HEK293 (cell line): ENCODE results near the gene FAM43A.

ENCODE experiments used
- CTCF ChIA-PET: fragments of 350-600 bp; formaldehyde crosslinking; extraction: SDS; loops from one replicate; lab custom pipeline; 2021; ENCODE audit warnings: antibody characterized with exemption; lab: Yijun Ruan, JAX
- POLR2A ChIA-PET: fragments of 300-600 bp; formaldehyde crosslinking; extraction: SDS; loops from one replicate; lab custom pipeline; 2020; ENCODE audit warnings: antibody characterized with exemption, inconsistent platforms; lab: Yijun Ruan, JAX
- H3K27ac ChIP-seq: fragments of 200-500 bp; sonication (Bioruptor generic); 2 replicates; pipeline ENCODE4 v1.5.1; 2014; ENCODE audit warnings: low read depth, low read length, control low read depth, inconsistent platforms; ENCODE audit errors: extremely low read depth
- H3K36me3 ChIP-seq, 2 experiments: fragments of 200-500 bp in 1 of 2; sonication (Bioruptor generic) in 1 of 2; 1 replicate in 1 of 2; 2 replicates in 1 of 2; pipeline ENCODE4 v1.5.1; 2014 to 2017; ENCODE audit warnings: inconsistent platforms in 2 of 2, low read length in 2 of 2; ENCODE audit not compliant: control insufficient read depth in 2 of 2, insufficient read depth in 1 of 2
- H3K4me1 ChIP-seq: fragments of 200-500 bp; sonication (Bioruptor generic); 2 replicates; pipeline ENCODE4 v1.5.1; 2014; ENCODE audit warnings: mild to moderate bottlenecking, low read length, inconsistent platforms; ENCODE audit not compliant: control insufficient read depth, insufficient read depth
- H3K4me3 ChIP-seq: 2 replicates; pipeline ENCODE4 v1.5.1; 2011; ENCODE audit warnings: low read depth, mild to moderate bottlenecking, control low read depth, low read length, moderate library complexity
- H3K9me3 ChIP-seq: fragments of 200-500 bp; sonication (Bioruptor generic); 2 replicates; pipeline ENCODE4 v1.5.1; 2014; ENCODE audit warnings: low read depth, low read length, inconsistent platforms; ENCODE audit not compliant: control insufficient read depth, insufficient read depth
- GFI1B ChIP-seq: fragments of 450-650 bp; formaldehyde crosslinking; IDR thresholded peaks from 2 replicates; pipeline ENCODE4 v1.5.1; 2016; ENCODE audit warnings: missing biosample characterization, missing genetic modification characterization
- GLI2 ChIP-seq: fragments of 450-650 bp; formaldehyde crosslinking; IDR thresholded peaks from 2 replicates; pipeline ENCODE4; 2017; ENCODE audit warnings: missing biosample characterization, missing genetic modification characterization, low read depth, borderline replicate concordance
- HIC1 ChIP-seq: fragments of 450-650 bp; formaldehyde crosslinking; IDR thresholded peaks from 2 replicates; pipeline ENCODE4 v1.5.1; 2016; ENCODE audit warnings: missing biosample characterization, missing genetic modification characterization
- HOXD13 ChIP-seq: sonication (generic); formaldehyde crosslinking; IDR thresholded peaks from 2 replicates; pipeline ENCODE4 v1.8.0; 2022; ENCODE audit warnings: missing genetic modification reagents, borderline replicate concordance
- INSM2 ChIP-seq: fragments of 450-650 bp; formaldehyde crosslinking; IDR thresholded peaks from 2 replicates; pipeline ENCODE4 v1.5.1; 2016; ENCODE audit warnings: missing biosample characterization, missing genetic modification characterization
- KLF1 ChIP-seq: fragments of 450-650 bp; formaldehyde crosslinking; IDR thresholded peaks from 2 replicates; pipeline ENCODE4 v1.5.1; 2016; ENCODE audit warnings: missing biosample characterization, missing genetic modification characterization
- KLF16 ChIP-seq: fragments of 450-650 bp; formaldehyde crosslinking; IDR thresholded peaks from 2 replicates; pipeline ENCODE4 v1.5.1; 2017; ENCODE audit warnings: missing biosample characterization, missing genetic modification characterization
- OSR2 ChIP-seq: fragments of 450-650 bp; formaldehyde crosslinking; IDR thresholded peaks from 2 replicates; pipeline ENCODE4 v1.5.1; 2016; ENCODE audit warnings: missing biosample characterization, missing genetic modification characterization
- PBX3 ChIP-seq: sonication (generic); formaldehyde crosslinking; IDR thresholded peaks from 2 replicates; pipeline ENCODE4 v1.8.1; 2022; ENCODE audit warnings: mild to moderate bottlenecking, moderate library complexity, missing genetic modification reagents
- SCRT1 ChIP-seq: fragments of 450-650 bp; formaldehyde crosslinking; IDR thresholded peaks from 2 replicates; pipeline ENCODE4 v1.5.1; 2016; ENCODE audit warnings: missing biosample characterization, missing genetic modification characterization, borderline replicate concordance
- SCRT2 ChIP-seq: fragments of 450-650 bp; formaldehyde crosslinking; IDR thresholded peaks from 2 replicates; pipeline ENCODE4 v1.5.1; 2016; ENCODE audit warnings: missing biosample characterization, missing genetic modification characterization
- TCF7L2 ChIP-seq: IDR thresholded peaks from 2 replicates; pipeline ENCODE4 v1.6.1; 2011; ENCODE audit warnings: low read depth, mild to moderate bottlenecking, inconsistent platforms, low read length, moderate library complexity, borderline replicate concordance
- ZBTB17 ChIP-seq: fragments of 450-650 bp; formaldehyde crosslinking; IDR thresholded peaks from 2 replicates; pipeline ENCODE4 v1.5.1; 2016; ENCODE audit warnings: missing biosample characterization, missing genetic modification characterization
- ZFHX2 ChIP-seq: fragments of 450-650 bp; formaldehyde crosslinking; conservative IDR thresholded peaks from 2 replicates; pipeline ENCODE4 v1.5.1; 2016; ENCODE audit warnings: missing biosample characterization, missing genetic modification characterization
- ZFP37 ChIP-seq: fragments of 450-650 bp; formaldehyde crosslinking; IDR thresholded peaks from 2 replicates; pipeline ENCODE4 v1.5.1; 2016; ENCODE audit warnings: missing biosample characterization, missing genetic modification characterization
- ZFP69B ChIP-seq: fragments of 450-650 bp; formaldehyde crosslinking; IDR thresholded peaks from 2 replicates; pipeline ENCODE4 v1.5.1; 2016; ENCODE audit warnings: missing biosample characterization, missing genetic modification characterization
- ZIC2 ChIP-seq: fragments of 450-650 bp; formaldehyde crosslinking; IDR thresholded peaks from 2 replicates; pipeline ENCODE4 v1.5.1; 2016; ENCODE audit warnings: missing biosample characterization, missing genetic modification characterization
- ZNF133 ChIP-seq: fragments of 450-650 bp; formaldehyde crosslinking; IDR thresholded peaks from 2 replicates; pipeline ENCODE4 v1.5.1; 2016; ENCODE audit warnings: missing biosample characterization, missing genetic modification characterization
- ZNF214 ChIP-seq: fragments of 450-650 bp; formaldehyde crosslinking; IDR thresholded peaks from 2 replicates; pipeline ENCODE4 v1.5.1; 2017; ENCODE audit warnings: missing biosample characterization, mild to moderate bottlenecking, missing genetic modification characterization, borderline replicate concordance
- ZNF24 ChIP-seq: fragments of 450-650 bp; formaldehyde crosslinking; IDR thresholded peaks from 2 replicates; pipeline ENCODE4 v1.5.1; 2016; ENCODE audit warnings: missing biosample characterization, missing genetic modification characterization
- ZNF292 ChIP-seq: fragments of 450-650 bp; formaldehyde crosslinking; IDR thresholded peaks from 2 replicates; pipeline ENCODE4 v1.5.1; 2016; ENCODE audit warnings: low read depth, missing biosample characterization, missing genetic modification characterization, borderline replicate concordance
- ZNF311 ChIP-seq: fragments of 450-650 bp; formaldehyde crosslinking; IDR thresholded peaks from 2 replicates; pipeline ENCODE4 v1.5.1; 2017; ENCODE audit warnings: missing biosample characterization, missing genetic modification characterization, borderline replicate concordance
- ZNF324 ChIP-seq: fragments of 450-650 bp; formaldehyde crosslinking; IDR thresholded peaks from 2 replicates; pipeline ENCODE4 v1.5.1; 2016; ENCODE audit warnings: missing biosample characterization, missing genetic modification characterization
- ZNF341 ChIP-seq: fragments of 450-650 bp; formaldehyde crosslinking; IDR thresholded peaks from 2 replicates; pipeline ENCODE4; 2016; ENCODE audit warnings: low read depth, missing biosample characterization, missing genetic modification characterization
- ZNF350 ChIP-seq: fragments of 450-650 bp; formaldehyde crosslinking; IDR thresholded peaks from 2 replicates; pipeline ENCODE4 v1.5.0; 2017; ENCODE audit warnings: missing biosample characterization, mild to moderate bottlenecking, missing genetic modification characterization
- ZNF37A ChIP-seq: fragments of 450-650 bp; IDR thresholded peaks from 2 replicates; pipeline ENCODE4 v1.5.1; 2018; ENCODE audit warnings: missing biosample characterization, missing genetic modification characterization
- ZNF501 ChIP-seq: fragments of 450-650 bp; formaldehyde crosslinking; IDR thresholded peaks from 2 replicates; pipeline ENCODE4 v1.5.1; 2016; ENCODE audit warnings: missing biosample characterization, missing genetic modification characterization
- ZNF529 ChIP-seq: fragments of 450-650 bp; formaldehyde crosslinking; IDR thresholded peaks from 2 replicates; pipeline ENCODE4 v1.5.1; 2017; ENCODE audit warnings: missing genetic modification characterization, missing biosample characterization; ENCODE audit not compliant: insufficient replicate concordance
- ZNF623 ChIP-seq: fragments of 450-650 bp; formaldehyde crosslinking; IDR thresholded peaks from 2 replicates; pipeline ENCODE4 v1.5.1; 2016; ENCODE audit warnings: missing biosample characterization, missing genetic modification characterization
- ZNF639 ChIP-seq: fragments of 450-650 bp; formaldehyde crosslinking; IDR thresholded peaks from 2 replicates; pipeline ENCODE4 v1.5.1; 2016; ENCODE audit warnings: missing biosample characterization, missing genetic modification characterization
- ZNF707 ChIP-seq: fragments of 450-650 bp; formaldehyde crosslinking; IDR thresholded peaks from 2 replicates; pipeline ENCODE4 v1.5.1; 2016; ENCODE audit warnings: missing biosample characterization, missing genetic modification characterization
- ZNF768 ChIP-seq: fragments of 450-650 bp; formaldehyde crosslinking; IDR thresholded peaks from 2 replicates; pipeline ENCODE4 v1.5.1; 2018; ENCODE audit warnings: missing biosample characterization, mild to moderate bottlenecking, missing genetic modification characterization
- ZNF776 ChIP-seq: fragments of 450-650 bp; formaldehyde crosslinking; IDR thresholded peaks from 2 replicates; pipeline ENCODE4 v1.5.0; 2017; ENCODE audit warnings: missing biosample characterization, missing genetic modification characterization, borderline replicate concordance
- ZNF777 ChIP-seq: fragments of 450-650 bp; formaldehyde crosslinking; IDR thresholded peaks from 2 replicates; pipeline ENCODE4 v1.5.1; 2017; ENCODE audit warnings: missing biosample characterization, missing genetic modification characterization, borderline replicate concordance
- ZSCAN16 ChIP-seq: fragments of 450-650 bp; formaldehyde crosslinking; IDR thresholded peaks from 2 replicates; pipeline ENCODE4 v1.5.1; 2016; ENCODE audit warnings: missing biosample characterization, missing genetic modification characterization
- ZXDB ChIP-seq: fragments of 450-650 bp; formaldehyde crosslinking; IDR thresholded peaks from 2 replicates; pipeline ENCODE4 v1.5.1; 2016; ENCODE audit warnings: missing biosample characterization, missing genetic modification characterization

Gene FAM43A

GRCh38 chr3:194637066-194637465, 48.6 kb upstream of the FAM43A start:
- peaks cover 0 to 19% of the 10 kb centered on the region in 2 experiments; a peak in 1 of 3 replicates for H3K36me3 ChIP-seq
- POLR2A ChIA-PET = no interaction called here
- CTCF ChIA-PET = interaction anchor here (0.9 kb wide), 1 partner anchor 33 kb away, joined by 3 read pairs; no protein-coding TSS in a partner anchor
- H3K4me3 ChIP-seq = no peak overlapping the region
- H3K4me1 ChIP-seq = no peaks in the 10 kb centered on the region
- H3K27ac ChIP-seq = no peak overlapping the region
- H3K9me3 ChIP-seq = no peaks in the 10 kb centered on the region
- TF ChIP-seq HIC1 (no peak), ZNF324 (no peak), KLF1 (tag by site-specific recombination) (no peak), ZIC2 (tag by site-specific recombination) (peak; percentile 75), ZNF350 (no peak), ZFHX2 (0 out of 2 replicates have a peak, but pooled peaks have one; percentile 24), ZFP69B (tag by site-specific recombination) (no peak), ZBTB17 (tag by site-specific recombination) (no peak), ZXDB (no peak), HOXD13 (CRISPR knock-in tag) (no peak), ZNF133 (tag by site-specific recombination) (no peak), ZNF501 (tag by site-specific recombination) (no peak), ZNF24 (tag by site-specific recombination) (no peak), ZNF37A (tag by site-specific recombination) (no peak), SCRT2 (tag by site-specific recombination) (peak; percentile 82), ZNF529 (no peak), KLF16 (tag by site-specific recombination) (no peak), ZNF639 (tag by site-specific recombination) (no peak), ZNF768 (no peak), ZNF777 (tag by site-specific recombination) (no peak), ZNF292 (tag by site-specific recombination) (no peak), SCRT1 (tag by site-specific recombination) (0 out of 2 replicates have a peak, but pooled peaks have one; percentile 9), PBX3 (CRISPR knock-in tag) (no peak), ZSCAN16 (tag by site-specific recombination) (no peak), ZFP37 (no peak), TCF7L2 (no peak), ZNF707 (tag by site-specific recombination) (no peak), ZNF214 (no peak), OSR2 (tag by site-specific recombination) (no peak), GFI1B (no peak), GLI2 (tag by site-specific recombination) (no peak), ZNF341 (tag by site-specific recombination) (no peak), ZNF311 (no peak), INSM2 (tag by site-specific recombination) (no peak), ZNF776 (no peak), ZNF623 (no peak)
